SK-N-SH (cell line): ENCODE measurements around the gene SYNGR1. TPM values are rescaled to one million over a fixed set of nuclear protein-coding genes. Genes with fewer than 3 reads are reported as not detected.

Source experiments
- CTCF ChIA-PET: fragments of 300-600, 350-600 bp; formaldehyde crosslinking; extraction: SDS; loops from one replicate; lab custom pipeline; 2021; lab: Yijun Ruan, JAX
- POLR2A ChIA-PET: fragments of 350-600 bp; sonication (Branson Sonifier 250); formaldehyde crosslinking; extraction: SDS; loops from one replicate; lab custom pipeline; 2020; ENCODE audit warnings: antibody characterized with exemption, inconsistent platforms; lab: Yijun Ruan, JAX
- DNase-seq: peaks from one replicate; pipeline ENCODE4 v3.0.0; 2012
- H2AFZ ChIP-seq: fragments of 200-600 bp; sonication (generic); 2 replicates; pipeline ENCODE4 v1.8.1; 2016; ENCODE audit warnings: antibody characterized with exemption, mild to moderate bottlenecking, low read depth
- H3F3A ChIP-seq: fragments of 200-600 bp; sonication (generic); replicated peaks from 2 replicates; pipeline ENCODE3; 2016; ENCODE audit warnings: antibody characterized with exemption, mild to moderate bottlenecking; ENCODE audit not compliant: insufficient read depth
- H3K27ac ChIP-seq, 2 experiments: fragments of 200-500 bp in 1 of 2; fragments of 200-600 bp in 1 of 2; sonication (Bioruptor generic) in 1 of 2; sonication (generic), shearing (Covaris generic) in 1 of 2; 2 replicates each; pipeline versions ENCODE4 v1.5.1 to v1.6.1; 2014 to 2016; ENCODE audit warnings: low read depth in 2 of 2, inconsistent platforms in 1 of 2, low read length in 1 of 2, mild to moderate bottlenecking in 1 of 2, mixed read lengths in 1 of 2
- H3K27me3 ChIP-seq: fragments of 200-600 bp; sonication (generic), shearing (Covaris generic); 2 replicates; pipeline ENCODE4 v1.6.1; 2016; ENCODE audit warnings: mixed run types; ENCODE audit not compliant: insufficient read depth
- H3K36me3 ChIP-seq, 2 experiments: fragments of 200-500 bp in 1 of 2; fragments of 200-600 bp in 1 of 2; sonication (Bioruptor generic) in 1 of 2; sonication (generic) in 1 of 2; replicated peaks in 1 of 2; 2 replicates each; pipeline versions ENCODE3 to v1.5.1; 2014 to 2016; ENCODE audit warnings: low read length in 1 of 2, mild to moderate bottlenecking in 1 of 2; ENCODE audit not compliant: insufficient read depth in 2 of 2, control insufficient read depth in 1 of 2
- H3K4me1 ChIP-seq, 2 experiments: fragments of 200-500 bp in 1 of 2; fragments of 200-600 bp in 1 of 2; sonication (Bioruptor generic) in 1 of 2; sonication (generic), shearing (Covaris generic) in 1 of 2; 2 replicates each; pipeline versions ENCODE4 v1.5.1 to v1.6.1; 2014 to 2016; ENCODE audit warnings: low read depth in 1 of 2, low read length in 1 of 2, mixed run types in 1 of 2; ENCODE audit not compliant: insufficient read depth in 2 of 2, control insufficient read depth in 1 of 2
- H3K4me2 ChIP-seq: fragments of 200-600 bp; sonication (generic), shearing (Covaris generic); 2 replicates; pipeline ENCODE4 v1.6.1; 2017; ENCODE audit warnings: mixed run types
- H3K4me3 ChIP-seq, 2 experiments: fragments of 200-500 bp in 1 of 2; fragments of 200-600 bp in 1 of 2; sonication (Bioruptor generic) in 1 of 2; sonication (generic), shearing (Covaris generic) in 1 of 2; 2 replicates each; pipeline versions ENCODE4 v1.5.1 to v1.8.1; 2014 to 2016; ENCODE audit warnings: low read depth in 2 of 2, inconsistent platforms in 1 of 2, low read length in 1 of 2, mild to moderate bottlenecking in 1 of 2, mixed read lengths in 1 of 2, moderate library complexity in 1 of 2
- H3K79me2 ChIP-seq: fragments of 200-600 bp; sonication (generic); 2 replicates; pipeline ENCODE4 v1.8.1; 2017; ENCODE audit warnings: mild to moderate bottlenecking; ENCODE audit not compliant: insufficient read depth
- H3K9ac ChIP-seq: fragments of 200-600 bp; sonication (generic); 2 replicates; pipeline ENCODE4 v1.6.1; 2017; ENCODE audit warnings: mixed run types
- H3K9me2 ChIP-seq: fragments of 200-600 bp; sonication (generic); 2 replicates; pipeline ENCODE4 v1.6.1; 2017; ENCODE audit warnings: mixed run types
- H3K9me3 ChIP-seq: fragments of 200-600 bp; sonication (generic); 2 replicates; pipeline ENCODE4 v1.6.1; 2017; ENCODE audit warnings: mixed run types, mild to moderate bottlenecking, moderate library complexity
- H4K20me1 ChIP-seq: fragments of 200-600 bp; sonication (generic); 2 replicates; pipeline ENCODE4 v1.6.1; 2017; ENCODE audit warnings: mild to moderate bottlenecking, mixed run types; ENCODE audit not compliant: insufficient read depth
- FOXJ3 ChIP-seq: sonication (generic); formaldehyde crosslinking; IDR thresholded peaks from 2 replicates; pipeline ENCODE4 v1.5.1; 2020; ENCODE audit warnings: mild to moderate bottlenecking, missing genetic modification reagents
- FOXM1 ChIP-seq: IDR thresholded peaks from 2 replicates; pipeline ENCODE4 v1.4.0; 2012; ENCODE audit warnings: low read depth, mild to moderate bottlenecking
- NRF1 ChIP-seq: IDR thresholded peaks from 2 replicates; pipeline ENCODE4 v1.6.1; 2012; ENCODE audit warnings: low read depth, mild to moderate bottlenecking, low read length
- POLR2AphosphoS5 ChIP-seq: IDR thresholded peaks from 2 replicates; pipeline ENCODE4 v1.6.1; 2012; ENCODE audit warnings: low read depth, low read length
- RAD21 ChIP-seq: IDR thresholded peaks from 2 replicates; pipeline ENCODE4 v1.6.1; 2012; ENCODE audit warnings: mild to moderate bottlenecking, low read length
- RCOR1 ChIP-seq: fragments of 150-350 bp; IDR thresholded peaks from 2 replicates; pipeline ENCODE4 v1.6.1; 2017; ENCODE audit warnings: antibody characterized with exemption, low read length
- SIN3A ChIP-seq: IDR thresholded peaks from 2 replicates; pipeline ENCODE4 v1.6.1; 2012; ENCODE audit warnings: low read depth, mild to moderate bottlenecking, low read length, moderate library complexity, borderline replicate concordance
- SMC3 ChIP-seq: IDR thresholded peaks from 2 replicates; pipeline ENCODE4 v1.6.1; 2012; ENCODE audit warnings: low read depth, low read length, improper control_type of control experiment
- WGBS: methylation state at CpG from one replicate; pipeline ENCODE4 v1.1.6; 2017; ENCODE audit warnings: low lambda C conversion rate; 5-methylcytosine and 5-hydroxymethylcytosine counted together
- polyA plus RNA-seq, 3 experiments: library from polyadenylated mRNA; depleted of rRNA; stranded (reverse); fragments of >200 nt; gene quantifications; 2 replicates each; pipeline ENCODE4 v1.2.3, GENCODE V29; 2012
- TF ChIP-seq, protein P1 (sequence below): IDR thresholded peaks from 2 replicates; pipeline ENCODE4 v1.4.0; 2012; ENCODE audit warnings: low read depth
- TF ChIP-seq, protein P2 (sequence below): IDR thresholded peaks from 2 replicates; pipeline ENCODE4 v1.4.0; 2012; ENCODE audit warnings: low read depth, borderline replicate concordance
- TF ChIP-seq, protein P3 (sequence below): fragments of 150-350 bp; IDR thresholded peaks from 2 replicates; pipeline ENCODE4 v1.6.1; 2016; ENCODE audit warnings: mild to moderate bottlenecking, low read depth, low read length
- TF ChIP-seq, protein P4 (sequence below): IDR thresholded peaks from 2 replicates; pipeline ENCODE4 v1.4.0; 2012; ENCODE audit warnings: low read depth, borderline replicate concordance

The SYNGR1 gene
- polyA plus RNA-seq, 1 of the 3 experiments (the other 2 are of a cell fraction): 18.7 TPM

DNA sequence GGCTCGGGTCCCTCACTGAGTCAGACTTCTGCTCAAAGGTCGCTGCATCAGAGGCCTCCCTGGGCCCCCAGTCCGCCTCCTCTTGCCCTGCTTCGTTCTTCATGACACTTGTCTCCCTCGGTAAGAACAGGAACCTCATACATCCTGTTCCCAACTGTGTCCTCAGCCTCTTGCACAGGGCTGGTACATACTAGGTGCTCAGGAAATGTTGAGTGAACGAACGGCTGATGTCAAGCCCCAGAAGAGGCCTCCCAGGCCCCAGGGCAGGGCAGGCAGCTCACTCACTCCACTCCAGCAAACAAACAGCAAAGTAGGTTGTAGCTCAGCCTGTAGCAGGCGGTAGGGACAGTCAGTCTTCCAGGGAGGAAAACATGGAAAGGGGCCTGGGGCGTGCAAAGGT is 17.2 kb downstream of the SYNGR1 start:
- H3K27ac ChIP-seq: no peak overlapping the region
- no peak overlapping the region for H2AFZ ChIP-seq
- H3K27me3 ChIP-seq: no peaks in the 10 kb centered on the region
- ChIA-PET CTCF (no interaction called here), POLR2A (interaction anchor here (0.5 kb wide), 1 partner anchor 158 kb away, joined by 3 read pairs; no protein-coding TSS in a partner anchor)
- no peak overlapping the region for H3K4me2 ChIP-seq
- no peaks in the 10 kb centered on the region for H3F3A ChIP-seq
- 82% methylated on average over 9 of the region's 9 CpGs for WGBS
- no peaks in the 10 kb centered on the region for H4K20me1 ChIP-seq
- no peak overlapping the region for H3K4me3 ChIP-seq
- H3K4me1 ChIP-seq: peaks cover 0 to 21% of the 10 kb centered on the region in 2 experiments; a peak in 1 of 4 replicates
- H3K9me3 ChIP-seq: no peaks in the 10 kb centered on the region
- TF ChIP-seq FOXJ3 (CRISPR knock-in tag) (no peak), POLR2AphosphoS5 (no peak), SIN3A (no peak), SMC3 (no peak)
- TF ChIP-seq, protein P1, sequence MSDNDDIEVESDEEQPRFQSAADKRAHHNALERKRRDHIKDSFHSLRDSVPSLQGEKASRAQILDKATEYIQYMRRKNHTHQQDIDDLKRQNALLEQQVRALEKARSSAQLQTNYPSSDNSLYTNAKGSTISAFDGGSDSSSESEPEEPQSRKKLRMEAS: no peak
- TF ChIP-seq, protein P2, sequence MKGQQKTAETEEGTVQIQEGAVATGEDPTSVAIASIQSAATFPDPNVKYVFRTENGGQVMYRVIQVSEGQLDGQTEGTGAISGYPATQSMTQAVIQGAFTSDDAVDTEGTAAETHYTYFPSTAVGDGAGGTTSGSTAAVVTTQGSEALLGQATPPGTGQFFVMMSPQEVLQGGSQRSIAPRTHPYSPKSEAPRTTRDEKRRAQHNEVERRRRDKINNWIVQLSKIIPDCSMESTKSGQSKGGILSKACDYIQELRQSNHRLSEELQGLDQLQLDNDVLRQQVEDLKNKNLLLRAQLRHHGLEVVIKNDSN: no peak
- TF ChIP-seq, protein P3, sequence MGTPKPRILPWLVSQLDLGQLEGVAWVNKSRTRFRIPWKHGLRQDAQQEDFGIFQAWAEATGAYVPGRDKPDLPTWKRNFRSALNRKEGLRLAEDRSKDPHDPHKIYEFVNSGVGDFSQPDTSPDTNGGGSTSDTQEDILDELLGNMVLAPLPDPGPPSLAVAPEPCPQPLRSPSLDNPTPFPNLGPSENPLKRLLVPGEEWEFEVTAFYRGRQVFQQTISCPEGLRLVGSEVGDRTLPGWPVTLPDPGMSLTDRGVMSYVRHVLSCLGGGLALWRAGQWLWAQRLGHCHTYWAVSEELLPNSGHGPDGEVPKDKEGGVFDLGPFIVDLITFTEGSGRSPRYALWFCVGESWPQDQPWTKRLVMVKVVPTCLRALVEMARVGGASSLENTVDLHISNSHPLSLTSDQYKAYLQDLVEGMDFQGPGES: no peak
- no peak for DNase-seq
- no peaks in the 10 kb centered on the region for H3K79me2 ChIP-seq
- no peak overlapping the region for H3K9ac ChIP-seq
- no peaks in the 10 kb centered on the region for H3K9me2 ChIP-seq
- H3K36me3 ChIP-seq: no peaks in the 10 kb centered on the region

DNA sequence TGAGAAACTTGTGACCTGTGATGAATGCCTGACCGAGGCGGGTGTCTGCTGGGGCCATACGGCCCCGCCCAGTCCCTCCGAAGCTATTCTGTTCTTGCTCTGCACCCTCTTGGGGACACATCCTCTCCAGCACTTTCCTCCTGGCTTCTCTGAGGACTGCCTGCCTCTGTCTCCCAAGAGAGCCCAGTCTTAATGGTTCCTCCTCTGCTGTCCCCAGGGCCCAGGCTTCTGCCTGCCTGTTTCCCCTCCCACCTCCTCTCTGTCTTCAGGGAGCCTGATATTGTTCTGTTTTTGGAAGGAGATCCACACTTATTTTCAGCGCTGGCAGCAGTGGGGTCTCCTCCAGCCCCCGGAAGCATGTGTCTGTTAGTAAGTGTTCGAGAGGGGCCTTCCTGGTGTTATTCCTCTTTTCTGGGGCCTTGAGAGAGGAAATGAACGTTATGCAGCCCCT is 18.7 kb downstream of the SYNGR1 start:
- Histone ChIP-seq H3K9ac (no peak overlapping the region), H3F3A (no peaks in the 10 kb centered on the region), H3K4me3 (no peak overlapping the region), H3K4me1 (peaks cover 0 to 11% of the 10 kb centered on the region in 2 experiments; a peak in 1 of 4 replicates), H3K27ac (no peak overlapping the region), H3K4me2 (no peak overlapping the region), H3K9me2 (no peaks in the 10 kb centered on the region), H2AFZ (no peak overlapping the region), H3K79me2 (no peaks in the 10 kb centered on the region), H3K9me3 (no peaks in the 10 kb centered on the region), H4K20me1 (no peaks in the 10 kb centered on the region), H3K36me3 (no peaks in the 10 kb centered on the region), H3K27me3 (no peaks in the 10 kb centered on the region)
- ChIA-PET POLR2A (no interaction called here), CTCF (no interaction called here)
- DNase-seq: no peak
- no peak for TF ChIP-seq RAD21
- TF ChIP-seq, protein P4, sequence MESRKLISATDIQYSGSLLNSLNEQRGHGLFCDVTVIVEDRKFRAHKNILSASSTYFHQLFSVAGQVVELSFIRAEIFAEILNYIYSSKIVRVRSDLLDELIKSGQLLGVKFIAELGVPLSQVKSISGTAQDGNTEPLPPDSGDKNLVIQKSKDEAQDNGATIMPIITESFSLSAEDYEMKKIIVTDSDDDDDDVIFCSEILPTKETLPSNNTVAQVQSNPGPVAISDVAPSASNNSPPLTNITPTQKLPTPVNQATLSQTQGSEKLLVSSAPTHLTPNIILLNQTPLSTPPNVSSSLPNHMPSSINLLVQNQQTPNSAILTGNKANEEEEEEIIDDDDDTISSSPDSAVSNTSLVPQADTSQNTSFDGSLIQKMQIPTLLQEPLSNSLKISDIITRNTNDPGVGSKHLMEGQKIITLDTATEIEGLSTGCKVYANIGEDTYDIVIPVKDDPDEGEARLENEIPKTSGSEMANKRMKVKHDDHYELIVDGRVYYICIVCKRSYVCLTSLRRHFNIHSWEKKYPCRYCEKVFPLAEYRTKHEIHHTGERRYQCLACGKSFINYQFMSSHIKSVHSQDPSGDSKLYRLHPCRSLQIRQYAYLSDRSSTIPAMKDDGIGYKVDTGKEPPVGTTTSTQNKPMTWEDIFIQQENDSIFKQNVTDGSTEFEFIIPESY: no peak
- no peak for TF ChIP-seq NRF1
- TF ChIP-seq FOXM1: no peak
- TF ChIP-seq RCOR1: no peak
- WGBS: 75% methylated on average over 4 of the region's 9 CpGs
